Fibroblast of mammary gland (primary cell): ENCODE measurements around the gene TMEM62.
"Not testable (repeated sequence)": the region's sequence is repeated elsewhere in the genome, so short reads cannot be mapped to it uniquely, and the experiment has no call there.

Experiments
- DNase-seq: peaks from one replicate; pipeline ENCODE4 v3.0.0-alpha.2; 2010; ENCODE audit warnings: low read depth
- H3K4me3 ChIP-seq: 2 replicates; pipeline ENCODE4 v1.5.1; 2011; ENCODE audit warnings: low read depth, mild to moderate bottlenecking, low read length, moderate library complexity; ENCODE audit not compliant: control insufficient read depth
- TF ChIP-seq, protein P1 (sequence below): conservative IDR thresholded peaks from 2 replicates; pipeline ENCODE4 v1.5.1; 2011; ENCODE audit warnings: low read depth, low read length, inconsistent platforms; ENCODE audit not compliant: control insufficient read depth, insufficient read depth

TMEM62 gene

GRCh38 chr15:43220991-43221403, 87.6 kb downstream of the TMEM62 start, which contains the start of gene EPB42:
TSS of gene EPB42 (minus strand) at chr15:43221018. CDS start at chr15:43220825, 193 bp downstream.
- no peak within 1 kb of the TSS for H3K4me3 ChIP-seq
- TF ChIP-seq, protein P1, sequence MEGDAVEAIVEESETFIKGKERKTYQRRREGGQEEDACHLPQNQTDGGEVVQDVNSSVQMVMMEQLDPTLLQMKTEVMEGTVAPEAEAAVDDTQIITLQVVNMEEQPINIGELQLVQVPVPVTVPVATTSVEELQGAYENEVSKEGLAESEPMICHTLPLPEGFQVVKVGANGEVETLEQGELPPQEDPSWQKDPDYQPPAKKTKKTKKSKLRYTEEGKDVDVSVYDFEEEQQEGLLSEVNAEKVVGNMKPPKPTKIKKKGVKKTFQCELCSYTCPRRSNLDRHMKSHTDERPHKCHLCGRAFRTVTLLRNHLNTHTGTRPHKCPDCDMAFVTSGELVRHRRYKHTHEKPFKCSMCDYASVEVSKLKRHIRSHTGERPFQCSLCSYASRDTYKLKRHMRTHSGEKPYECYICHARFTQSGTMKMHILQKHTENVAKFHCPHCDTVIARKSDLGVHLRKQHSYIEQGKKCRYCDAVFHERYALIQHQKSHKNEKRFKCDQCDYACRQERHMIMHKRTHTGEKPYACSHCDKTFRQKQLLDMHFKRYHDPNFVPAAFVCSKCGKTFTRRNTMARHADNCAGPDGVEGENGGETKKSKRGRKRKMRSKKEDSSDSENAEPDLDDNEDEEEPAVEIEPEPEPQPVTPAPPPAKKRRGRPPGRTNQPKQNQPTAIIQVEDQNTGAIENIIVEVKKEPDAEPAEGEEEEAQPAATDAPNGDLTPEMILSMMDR, result no peak
- DNase-seq, result no peak

GRCh38 chr15:43221422-43221821, 88.0 kb downstream of the TMEM62 start:
- no peak overlapping the region for H3K4me3 ChIP-seq
- TF ChIP-seq, protein P1, result no peak
- DNase-seq, result no peak

GRCh38 chr15:43225201-43225949, 92.0 kb downstream of the TMEM62 start:
- TF ChIP-seq, protein P1, result peak; percentile 85
- peak; percentile 70 for DNase-seq
- no peak overlapping the region for H3K4me3 ChIP-seq

- not testable (repeated sequence) for DNase-seq, H3K4me3 ChIP-seq
Measured at GRCh38 chr15:43225950-43226255, 92.5 kb downstream of the TMEM62 start.

DNA sequence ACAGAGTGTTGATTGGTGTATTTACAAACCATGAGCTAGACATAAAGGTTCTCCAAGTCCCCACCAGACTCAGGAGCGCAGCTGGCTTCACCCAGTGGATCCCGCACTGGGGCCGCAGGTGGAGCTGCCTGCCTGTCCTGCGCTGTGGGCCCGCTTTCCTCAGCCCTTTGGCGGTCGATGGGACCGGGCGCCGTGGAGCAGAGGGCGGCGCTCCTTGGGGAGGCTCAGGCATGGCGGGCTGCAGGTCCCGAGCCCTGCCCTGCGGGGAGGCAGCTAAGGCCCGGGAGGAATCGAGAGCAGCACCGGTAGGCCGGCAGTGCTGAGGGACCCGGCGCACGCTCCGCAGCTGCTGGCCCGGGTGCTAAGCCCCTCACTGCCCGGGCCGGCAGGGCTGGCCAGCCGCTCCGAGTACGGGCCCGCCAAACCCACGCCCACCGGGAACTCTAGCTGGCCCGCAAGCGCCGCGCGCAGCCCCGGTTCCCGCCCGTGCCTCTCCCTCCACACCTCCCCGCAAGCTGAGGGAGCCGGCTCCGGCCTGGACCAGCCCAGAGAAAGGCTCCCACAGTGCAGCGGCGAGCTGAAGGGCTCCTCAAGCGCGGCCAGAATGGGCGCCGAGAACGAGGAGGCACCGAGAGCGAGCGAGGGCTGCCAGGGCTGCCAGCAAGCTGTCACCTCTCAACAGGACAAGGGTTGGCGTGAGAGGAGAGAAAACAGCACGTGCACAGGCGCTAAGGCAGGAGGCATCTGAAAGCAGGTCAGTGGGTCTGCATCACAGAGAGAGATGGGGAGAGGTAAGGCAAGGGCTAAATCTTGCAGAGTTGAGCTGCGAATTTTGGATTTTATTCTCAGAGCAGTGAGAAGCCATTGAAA, 93.3 kb downstream of the TMEM62 start:
- TF ChIP-seq, protein P1, result no peak

DNA sequence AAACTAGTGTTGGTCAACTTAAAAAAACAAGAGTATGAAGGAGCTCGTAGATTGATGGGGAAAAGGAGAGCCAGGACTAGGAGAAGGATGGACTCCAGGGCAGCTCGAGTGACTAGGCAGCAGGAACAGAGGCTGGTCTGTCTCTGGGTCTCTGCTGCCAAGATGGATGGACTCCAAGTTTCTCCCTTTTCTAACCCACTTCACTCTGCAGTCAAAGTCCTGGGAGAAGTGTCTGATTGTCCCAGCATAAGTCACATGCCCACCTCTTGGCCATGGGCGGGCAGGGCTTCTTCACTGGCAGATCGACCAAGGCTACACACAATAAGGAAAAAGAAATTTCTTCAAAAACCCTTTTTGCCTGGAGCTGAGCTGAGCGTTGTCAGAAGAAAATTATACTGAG, 96.6 kb downstream of the TMEM62 start:
- H3K4me3 ChIP-seq, result no peak overlapping the region
- TF ChIP-seq, protein P1, result no peak
- DNase-seq, result no peak

More for the DNA sequence above, 93.3 kb downstream of the TMEM62 start:
- no peak for DNase-seq
- H3K4me3 ChIP-seq, result no peak overlapping the region

DNA sequence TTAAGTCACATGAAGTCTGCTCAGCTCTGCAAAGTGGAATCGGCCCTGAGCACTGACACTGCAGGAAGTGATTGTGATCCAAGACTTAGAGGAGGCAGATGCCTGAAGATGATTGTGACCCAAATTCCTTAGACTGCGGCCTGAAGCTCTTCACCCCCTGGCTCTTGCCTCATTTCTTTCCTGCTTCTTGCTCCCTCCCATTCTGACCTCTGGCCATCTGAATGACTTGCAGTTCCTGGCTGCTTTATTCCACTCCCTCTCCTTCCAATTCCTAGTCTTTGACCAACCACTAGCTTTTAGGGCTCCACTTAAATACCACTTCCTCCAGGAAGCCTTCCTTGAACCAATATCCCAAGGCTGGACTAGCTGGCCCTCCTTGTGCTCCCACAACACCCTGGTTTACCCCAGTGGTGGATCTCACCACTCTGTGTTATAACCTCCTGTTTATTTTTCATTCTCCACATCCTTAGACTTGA, 97.3 kb downstream of the TMEM62 start:
- DNase-seq, result peak; percentile 30
- TF ChIP-seq, protein P1, result no peak
- no peak overlapping the region for H3K4me3 ChIP-seq
